Right atrium auricular region (tissue), 2 donors: Measurements from ENCODE around the gene AMACR. TPM values are rescaled to one million over a fixed set of nuclear protein-coding genes. Genes with fewer than 3 reads are reported as not detected.

Experiments
- DNase-seq: peaks from one replicate; pipeline ENCODE4 v3.0.0-alpha.2; 2019; ENCODE audit warnings: low spot score
- H3K27ac ChIP-seq, 2 donors: fragments of 200-600 bp; sonication (generic); 1 replicate in 1 of 2; 2 replicates in 1 of 2; pipeline ENCODE4 v1.5.1; 2016 to 2019
- H3K27me3 ChIP-seq, 2 donors: fragments of 200-600 bp; sonication (generic); one replicate each; pipeline versions ENCODE4 v1.5.1 to v1.6.0; 2017 to 2019
- H3K36me3 ChIP-seq: fragments of 200-600 bp; sonication (generic); one replicate; pipeline ENCODE4 v1.5.1; 2016
- H3K4me1 ChIP-seq, 2 donors: fragments of 200-600 bp; sonication (generic); one replicate each; pipeline versions ENCODE4 v1.5.1 to v1.6.0; 2017 to 2019
- H3K4me3 ChIP-seq, 2 donors: fragments of 200-600 bp; sonication (generic); 1 replicate in 1 of 2; 2 replicates in 1 of 2; pipeline ENCODE4 v1.5.1; 2017 to 2019; ENCODE audit warnings: mild to moderate bottlenecking in 1 of 2, moderate library complexity in 1 of 2
- H3K9me3 ChIP-seq, 2 donors: fragments of 200-600 bp; sonication (generic); one replicate each; pipeline ENCODE4 v1.5.1; 2019
- total RNA-seq, 2 donors: library from RNA; depleted of rRNA; stranded (reverse); fragments of >200 nt; gene quantifications; one replicate each; pipeline ENCODE4 v1.1.0, GENCODE V29; 2016
- TF ChIP-seq, protein P1 (sequence below), 2 donors: fragments of 200-600 bp; sonication (generic); IDR thresholded peaks; one replicate each; pipeline ENCODE4 v1.5.1; 2019; ENCODE audit warnings: antibody characterized with exemption in 2 of 2

Gene AMACR
- total RNA-seq, 2 donors from 2014 or later: 4.1 to 12.6 TPM

DNA sequence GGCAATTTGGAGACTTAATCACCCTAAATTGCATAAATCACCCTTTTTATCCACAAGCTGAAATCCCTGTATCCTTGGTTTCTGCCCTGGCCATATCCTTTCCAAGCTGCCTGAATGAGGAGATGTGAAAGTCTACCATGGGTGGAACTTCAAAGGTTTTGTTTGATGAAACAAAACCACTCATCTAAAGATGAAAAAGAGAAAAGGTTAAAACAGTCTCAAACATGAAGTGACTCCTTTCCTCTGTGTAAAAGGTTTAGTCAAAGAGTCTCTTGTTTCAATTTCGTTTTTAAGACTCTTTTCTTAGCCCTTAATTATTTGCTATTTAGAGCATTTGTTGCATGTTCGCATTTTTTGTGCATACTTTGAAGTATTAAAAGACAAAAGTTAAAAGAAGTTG is 34.6 kb downstream of the AMACR start:
- Histone ChIP-seq H3K4me3 (no peak overlapping the region), H3K27ac (no peak overlapping the region), H3K9me3 (no peaks in the 10 kb centered on the region), H3K27me3 (no peaks in the 10 kb centered on the region), H3K36me3 (no peaks in the 10 kb centered on the region), H3K4me1 (peaks cover 0 to 17% of the 10 kb centered on the region in 2 donors)
- TF ChIP-seq, protein P1, sequence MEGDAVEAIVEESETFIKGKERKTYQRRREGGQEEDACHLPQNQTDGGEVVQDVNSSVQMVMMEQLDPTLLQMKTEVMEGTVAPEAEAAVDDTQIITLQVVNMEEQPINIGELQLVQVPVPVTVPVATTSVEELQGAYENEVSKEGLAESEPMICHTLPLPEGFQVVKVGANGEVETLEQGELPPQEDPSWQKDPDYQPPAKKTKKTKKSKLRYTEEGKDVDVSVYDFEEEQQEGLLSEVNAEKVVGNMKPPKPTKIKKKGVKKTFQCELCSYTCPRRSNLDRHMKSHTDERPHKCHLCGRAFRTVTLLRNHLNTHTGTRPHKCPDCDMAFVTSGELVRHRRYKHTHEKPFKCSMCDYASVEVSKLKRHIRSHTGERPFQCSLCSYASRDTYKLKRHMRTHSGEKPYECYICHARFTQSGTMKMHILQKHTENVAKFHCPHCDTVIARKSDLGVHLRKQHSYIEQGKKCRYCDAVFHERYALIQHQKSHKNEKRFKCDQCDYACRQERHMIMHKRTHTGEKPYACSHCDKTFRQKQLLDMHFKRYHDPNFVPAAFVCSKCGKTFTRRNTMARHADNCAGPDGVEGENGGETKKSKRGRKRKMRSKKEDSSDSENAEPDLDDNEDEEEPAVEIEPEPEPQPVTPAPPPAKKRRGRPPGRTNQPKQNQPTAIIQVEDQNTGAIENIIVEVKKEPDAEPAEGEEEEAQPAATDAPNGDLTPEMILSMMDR (IDR thresholded peaks at IDR 0.05): no peak
- no peak for DNase-seq

DNA sequence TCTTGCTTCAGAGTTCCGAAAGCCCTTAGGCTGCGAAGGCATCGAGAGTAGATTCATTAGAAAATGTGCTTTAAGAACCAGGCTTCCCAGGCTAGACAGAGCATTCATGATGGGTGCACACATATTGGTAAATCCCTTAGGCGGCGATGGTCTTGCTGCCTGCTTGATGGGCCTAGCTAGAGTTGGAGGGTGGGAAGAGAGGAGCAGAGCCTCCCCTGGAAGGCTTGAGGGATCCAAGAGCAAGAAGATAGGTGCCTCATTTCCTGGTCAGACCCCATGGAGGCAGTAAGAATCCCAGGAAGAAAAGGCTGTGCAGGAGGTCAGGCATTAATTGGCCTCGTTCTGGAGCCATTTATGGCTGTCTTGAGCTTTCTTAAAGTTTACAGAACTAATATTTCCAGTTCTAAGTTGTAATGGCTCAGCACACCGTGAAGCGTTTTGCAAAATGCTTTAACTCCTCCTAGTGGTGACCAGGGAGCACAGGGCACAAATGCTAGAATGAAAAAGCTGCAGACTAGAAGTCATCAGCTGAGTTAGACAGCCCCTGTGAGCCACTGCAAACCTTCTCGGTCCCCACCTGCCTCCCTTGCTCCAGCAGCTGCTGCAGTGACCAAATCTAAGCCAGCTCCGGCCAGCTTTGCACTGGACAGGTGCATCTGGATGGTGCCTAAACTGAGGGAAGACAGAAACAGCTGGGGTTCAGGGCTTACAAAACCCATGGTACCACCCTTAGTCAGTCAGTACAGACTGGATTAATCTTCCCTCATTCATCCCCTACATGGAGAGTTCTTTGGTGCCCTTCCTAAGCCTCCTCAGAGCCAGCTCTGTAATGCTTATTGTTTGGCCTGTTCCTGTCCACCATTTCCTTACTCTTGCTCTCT is 38.0 kb downstream of the AMACR start:
- Histone ChIP-seq H3K27ac (no peak overlapping the region), H3K9me3 (no peaks in the 10 kb centered on the region), H3K4me3 (no peak overlapping the region), H3K27me3 (no peaks in the 10 kb centered on the region), H3K36me3 (no peaks in the 10 kb centered on the region), H3K4me1 (peaks cover 0 to 6% of the 10 kb centered on the region in 2 donors)
- TF ChIP-seq, protein P1 (IDR thresholded peaks at IDR 0.05): peak; percentile 40 to 78
- DNase-seq: no peak

DNA sequence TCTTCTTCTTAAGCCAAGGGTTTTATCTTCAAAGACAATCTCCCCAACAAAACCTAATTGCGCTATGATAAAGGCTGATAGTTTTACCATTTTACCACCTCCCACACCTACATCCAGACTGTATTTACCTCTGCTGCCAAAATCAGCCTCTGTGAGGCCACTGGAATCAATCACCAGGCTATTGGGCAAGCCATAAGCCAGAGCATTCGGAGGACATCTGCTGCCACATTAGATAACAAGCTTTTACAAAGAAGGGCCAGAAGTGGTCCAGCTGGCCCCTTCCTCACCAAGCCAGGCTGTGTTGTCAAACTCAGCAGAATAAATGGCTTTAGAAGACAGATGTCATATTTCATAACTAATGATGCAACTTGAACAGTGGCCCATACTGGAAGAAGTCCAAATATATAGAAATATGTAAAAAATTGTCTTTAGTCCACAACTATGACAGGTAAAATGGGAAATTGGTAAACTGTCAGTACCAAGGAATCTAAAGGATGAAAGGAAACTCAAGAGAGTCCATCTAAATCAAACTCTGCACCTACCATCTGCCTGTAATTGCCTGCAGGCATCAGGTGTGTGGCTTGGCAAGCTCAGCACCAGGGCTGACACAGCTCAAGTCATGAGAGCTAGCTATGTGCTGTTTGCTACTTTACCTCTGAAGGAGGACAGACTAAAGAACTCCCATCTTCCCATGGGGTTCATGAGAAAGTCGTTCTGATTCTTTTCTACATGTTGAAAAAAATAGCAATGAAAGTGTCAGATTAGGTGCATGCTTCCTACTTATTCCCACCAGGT is 39.4 kb downstream of the AMACR start:
- no peak for DNase-seq
- Histone ChIP-seq H3K27ac (no peak overlapping the region), H3K27me3 (no peaks in the 10 kb centered on the region), H3K4me3 (no peak overlapping the region), H3K4me1 (no peaks in the 10 kb centered on the region), H3K9me3 (no peaks in the 10 kb centered on the region), H3K36me3 (no peaks in the 10 kb centered on the region)
- TF ChIP-seq, protein P1 (IDR thresholded peaks at IDR 0.05): no peak

DNA sequence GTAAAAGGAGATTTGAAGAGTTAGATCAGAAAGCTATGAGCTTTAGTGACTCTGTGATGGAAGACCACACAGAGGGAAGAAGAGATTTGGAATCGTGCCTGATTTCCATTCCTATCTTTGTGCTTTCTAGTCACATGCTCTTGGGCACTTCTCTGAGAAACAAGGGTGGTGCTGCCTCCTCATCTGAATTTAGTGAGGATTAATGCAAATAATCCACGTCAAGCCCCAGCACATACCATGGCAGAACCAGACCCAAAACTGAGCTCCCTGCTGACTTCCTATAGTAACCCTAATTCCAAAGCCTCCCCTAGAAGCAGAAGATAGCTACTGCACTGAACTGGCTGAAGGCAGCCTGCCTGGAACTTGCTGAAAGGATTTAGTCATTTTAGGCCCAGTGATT is 41.0 kb downstream of the AMACR start:
- DNase-seq: no peak
- no peaks in the 10 kb centered on the region for H3K4me1 ChIP-seq
- no peaks in the 10 kb centered on the region for H3K36me3 ChIP-seq
- no peaks in the 10 kb centered on the region for H3K9me3 ChIP-seq
- no peaks in the 10 kb centered on the region for H3K27me3 ChIP-seq
- no peak overlapping the region for H3K4me3 ChIP-seq
- TF ChIP-seq, protein P1 (IDR thresholded peaks at IDR 0.05): no peak
- no peak overlapping the region for H3K27ac ChIP-seq

DNA sequence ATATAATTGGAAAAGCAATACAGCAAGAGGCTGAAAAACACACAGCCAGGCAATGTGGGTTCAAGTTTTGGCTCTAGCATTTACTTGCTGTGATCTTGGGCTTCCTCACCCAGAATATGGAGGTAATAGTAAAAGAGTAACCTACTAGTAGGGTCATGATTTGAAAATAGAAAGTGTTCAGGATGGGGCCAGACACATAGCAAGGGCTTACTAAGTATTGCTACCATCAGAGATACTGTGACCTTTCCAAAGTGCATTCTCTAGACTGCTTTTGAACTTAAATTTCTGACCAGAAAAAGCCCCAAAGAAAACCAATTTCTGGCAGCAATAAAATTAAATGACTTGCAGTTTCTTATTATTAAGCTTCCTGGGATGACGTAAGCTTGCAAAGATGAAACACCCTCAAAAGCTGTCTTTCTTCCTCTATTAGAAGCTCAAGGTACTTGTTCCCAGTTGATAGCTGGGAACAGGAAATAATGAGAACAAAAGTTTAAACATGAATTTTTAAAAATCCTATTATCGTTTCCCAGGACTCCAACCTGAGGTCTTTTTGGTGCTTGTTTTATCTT is 43.6 kb downstream of the AMACR start:
- TF ChIP-seq, protein P1 (IDR thresholded peaks at IDR 0.05): no peak
- H3K27me3 ChIP-seq: no peaks in the 10 kb centered on the region
- H3K4me1 ChIP-seq: no peaks in the 10 kb centered on the region
- no peak for DNase-seq
- no peak overlapping the region for H3K4me3 ChIP-seq
- no peak overlapping the region for H3K27ac ChIP-seq
- H3K9me3 ChIP-seq: no peaks in the 10 kb centered on the region
- H3K36me3 ChIP-seq: no peaks in the 10 kb centered on the region
